SK-N-SH treated with all-trans-retinoic acid at 6 μM for 48 hours (cell line): ENCODE measurements around the gene HBS1L.

ENCODE experiments used
- ARNTL ChIP-seq: fragments of 450-650 bp; formaldehyde crosslinking; IDR thresholded peaks from 2 replicates; pipeline ENCODE4 v1.5.0; 2020; ENCODE audit warnings: low read depth, mild to moderate bottlenecking, moderate library complexity, borderline replicate concordance
- CSDC2 ChIP-seq: fragments of 250-450 bp; sonication (Bioruptor Pico); IDR thresholded peaks from 2 replicates; pipeline ENCODE4 v1.5.0; 2020; ENCODE audit warnings: mild to moderate bottlenecking, moderate library complexity
- GLIS3 ChIP-seq: fragments of 250-450 bp; sonication (Bioruptor Pico); IDR thresholded peaks from 2 replicates; pipeline ENCODE4 v1.5.0; 2020; ENCODE audit warnings: mild to moderate bottlenecking, moderate library complexity
- PPARA ChIP-seq: fragments of 250-450 bp; sonication (Bioruptor Pico); IDR thresholded peaks from 2 replicates; pipeline ENCODE4 v1.5.0; 2020; ENCODE audit warnings: mild to moderate bottlenecking, borderline replicate concordance
- SNAI2 ChIP-seq: fragments of 250-450 bp; sonication (Bioruptor Pico); IDR thresholded peaks from 2 replicates; pipeline ENCODE4 v1.5.0; 2020; ENCODE audit warnings: mild to moderate bottlenecking, moderate library complexity
- ZFP3 ChIP-seq: fragments of 250-450 bp; sonication (Bioruptor Pico); IDR thresholded peaks from 2 replicates; pipeline ENCODE4 v1.5.0; 2020; ENCODE audit warnings: mild to moderate bottlenecking, moderate library complexity
- ZFP30 ChIP-seq: fragments of 450-650 bp; formaldehyde crosslinking; IDR thresholded peaks from 2 replicates; pipeline ENCODE4 v1.5.0; 2022; ENCODE audit warnings: mild to moderate bottlenecking, moderate library complexity
- ZNF565 ChIP-seq: fragments of 450-650 bp; formaldehyde crosslinking; conservative IDR thresholded peaks from 2 replicates; pipeline ENCODE4 v1.5.0; 2020; ENCODE audit warnings: low read depth, mild to moderate bottlenecking, moderate library complexity
- ZNF70 ChIP-seq: fragments of 450-650 bp; formaldehyde crosslinking; IDR thresholded peaks from 2 replicates; pipeline ENCODE4 v1.5.0; 2020; ENCODE audit warnings: mild to moderate bottlenecking, moderate library complexity
- TF ChIP-seq, protein P1 (sequence below): fragments of 250-450 bp; sonication (Bioruptor Pico); IDR thresholded peaks from 2 replicates; pipeline ENCODE4 v1.8.0; 2021; ENCODE audit warnings: low read depth, mild to moderate bottlenecking, moderate library complexity, borderline replicate concordance
- TF ChIP-seq, protein P2 (sequence below): fragments of 250-450 bp; sonication (Bioruptor Pico); IDR thresholded peaks from 2 replicates; pipeline ENCODE4 v1.8.0; 2020; ENCODE audit warnings: mild to moderate bottlenecking, moderate library complexity, borderline replicate concordance
- TF ChIP-seq, protein P3 (sequence below): fragments of 250-450 bp; sonication (Bioruptor Pico); IDR thresholded peaks from 2 replicates; pipeline ENCODE4 v1.5.0; 2020; ENCODE audit warnings: mild to moderate bottlenecking, moderate library complexity

DNA sequence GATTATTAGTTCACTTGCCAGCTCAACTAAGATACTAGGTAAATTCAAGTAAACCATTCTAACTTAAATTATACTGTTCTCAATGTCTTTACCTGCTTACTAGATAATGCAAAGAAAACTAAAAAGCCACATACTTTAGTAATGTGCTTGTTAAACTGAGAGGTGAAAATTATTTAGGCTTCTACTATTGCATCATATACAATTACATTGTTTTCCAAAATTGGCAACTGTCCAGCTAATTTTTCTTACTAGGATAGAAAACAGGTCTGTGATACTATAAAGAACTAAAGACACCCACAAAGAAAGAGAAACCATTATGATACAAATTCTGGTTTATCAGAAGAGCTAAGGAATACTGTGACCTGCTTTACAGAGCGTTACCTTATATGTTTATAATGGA, 59.1 kb downstream of the HBS1L start:
- TF ChIP-seq, protein P1, sequence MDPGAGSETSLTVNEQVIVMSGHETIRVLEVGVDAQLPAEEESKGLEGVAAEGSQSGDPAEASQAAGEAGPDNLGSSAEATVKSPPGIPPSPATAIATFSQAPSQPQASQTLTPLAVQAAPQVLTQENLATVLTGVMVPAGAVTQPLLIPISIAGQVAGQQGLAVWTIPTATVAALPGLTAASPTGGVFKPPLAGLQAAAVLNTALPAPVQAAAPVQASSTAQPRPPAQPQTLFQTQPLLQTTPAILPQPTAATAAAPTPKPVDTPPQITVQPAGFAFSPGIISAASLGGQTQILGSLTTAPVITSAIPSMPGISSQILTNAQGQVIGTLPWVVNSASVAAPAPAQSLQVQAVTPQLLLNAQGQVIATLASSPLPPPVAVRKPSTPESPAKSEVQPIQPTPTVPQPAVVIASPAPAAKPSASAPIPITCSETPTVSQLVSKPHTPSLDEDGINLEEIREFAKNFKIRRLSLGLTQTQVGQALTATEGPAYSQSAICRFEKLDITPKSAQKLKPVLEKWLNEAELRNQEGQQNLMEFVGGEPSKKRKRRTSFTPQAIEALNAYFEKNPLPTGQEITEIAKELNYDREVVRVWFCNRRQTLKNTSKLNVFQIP (CRISPR knock-in tag): no peak
- TF ChIP-seq GLIS3 (no peak), ZNF565 (no peak), ZFP3 (CRISPR knock-in tag) (no peak), CSDC2 (CRISPR knock-in tag) (no peak), ARNTL (CRISPR knock-in tag) (no peak), PPARA (CRISPR knock-in tag) (no peak), ZFP30 (CRISPR knock-in tag) (no peak), ZNF70 (CRISPR knock-in tag) (no peak), SNAI2 (no peak)
- TF ChIP-seq, protein P2, sequence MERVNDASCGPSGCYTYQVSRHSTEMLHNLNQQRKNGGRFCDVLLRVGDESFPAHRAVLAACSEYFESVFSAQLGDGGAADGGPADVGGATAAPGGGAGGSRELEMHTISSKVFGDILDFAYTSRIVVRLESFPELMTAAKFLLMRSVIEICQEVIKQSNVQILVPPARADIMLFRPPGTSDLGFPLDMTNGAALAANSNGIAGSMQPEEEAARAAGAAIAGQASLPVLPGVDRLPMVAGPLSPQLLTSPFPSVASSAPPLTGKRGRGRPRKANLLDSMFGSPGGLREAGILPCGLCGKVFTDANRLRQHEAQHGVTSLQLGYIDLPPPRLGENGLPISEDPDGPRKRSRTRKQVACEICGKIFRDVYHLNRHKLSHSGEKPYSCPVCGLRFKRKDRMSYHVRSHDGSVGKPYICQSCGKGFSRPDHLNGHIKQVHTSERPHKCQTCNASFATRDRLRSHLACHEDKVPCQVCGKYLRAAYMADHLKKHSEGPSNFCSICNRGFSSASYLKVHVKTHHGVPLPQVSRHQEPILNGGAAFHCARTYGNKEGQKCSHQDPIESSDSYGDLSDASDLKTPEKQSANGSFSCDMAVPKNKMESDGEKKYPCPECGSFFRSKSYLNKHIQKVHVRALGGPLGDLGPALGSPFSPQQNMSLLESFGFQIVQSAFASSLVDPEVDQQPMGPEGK (CRISPR knock-in tag): no peak
- TF ChIP-seq, protein P3, sequence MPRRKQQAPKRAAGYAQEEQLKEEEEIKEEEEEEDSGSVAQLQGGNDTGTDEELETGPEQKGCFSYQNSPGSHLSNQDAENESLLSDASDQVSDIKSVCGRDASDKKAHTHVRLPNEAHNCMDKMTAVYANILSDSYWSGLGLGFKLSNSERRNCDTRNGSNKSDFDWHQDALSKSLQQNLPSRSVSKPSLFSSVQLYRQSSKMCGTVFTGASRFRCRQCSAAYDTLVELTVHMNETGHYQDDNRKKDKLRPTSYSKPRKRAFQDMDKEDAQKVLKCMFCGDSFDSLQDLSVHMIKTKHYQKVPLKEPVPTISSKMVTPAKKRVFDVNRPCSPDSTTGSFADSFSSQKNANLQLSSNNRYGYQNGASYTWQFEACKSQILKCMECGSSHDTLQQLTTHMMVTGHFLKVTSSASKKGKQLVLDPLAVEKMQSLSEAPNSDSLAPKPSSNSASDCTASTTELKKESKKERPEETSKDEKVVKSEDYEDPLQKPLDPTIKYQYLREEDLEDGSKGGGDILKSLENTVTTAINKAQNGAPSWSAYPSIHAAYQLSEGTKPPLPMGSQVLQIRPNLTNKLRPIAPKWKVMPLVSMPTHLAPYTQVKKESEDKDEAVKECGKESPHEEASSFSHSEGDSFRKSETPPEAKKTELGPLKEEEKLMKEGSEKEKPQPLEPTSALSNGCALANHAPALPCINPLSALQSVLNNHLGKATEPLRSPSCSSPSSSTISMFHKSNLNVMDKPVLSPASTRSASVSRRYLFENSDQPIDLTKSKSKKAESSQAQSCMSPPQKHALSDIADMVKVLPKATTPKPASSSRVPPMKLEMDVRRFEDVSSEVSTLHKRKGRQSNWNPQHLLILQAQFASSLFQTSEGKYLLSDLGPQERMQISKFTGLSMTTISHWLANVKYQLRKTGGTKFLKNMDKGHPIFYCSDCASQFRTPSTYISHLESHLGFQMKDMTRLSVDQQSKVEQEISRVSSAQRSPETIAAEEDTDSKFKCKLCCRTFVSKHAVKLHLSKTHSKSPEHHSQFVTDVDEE (CRISPR knock-in tag): no peak
